RPMI7951 (cell line): Measurements from ENCODE around the gene PRKCA. TPM values are rescaled to one million over a fixed set of nuclear protein-coding genes. Genes with fewer than 3 reads are reported as not detected.
"Not testable (repeated sequence)": the region's sequence is repeated elsewhere in the genome, so short reads cannot be mapped to it uniquely, and the experiment has no call there.

Source experiments
- DNase-seq: peaks from one replicate; pipeline ENCODE4 v3.0.0-alpha.2; 2012; ENCODE audit warnings: low read depth
- total RNA-seq: library from RNA; depleted of rRNA; stranded (reverse); fragments of >200 nt; shearing (Covaris generic); gene quantifications from 2 replicates; pipeline ENCODE4 v1.2.3, GENCODE V29; 2014

The PRKCA gene
- total RNA-seq, 1 experiment from 2014 or later: 11.9 TPM

DNA sequence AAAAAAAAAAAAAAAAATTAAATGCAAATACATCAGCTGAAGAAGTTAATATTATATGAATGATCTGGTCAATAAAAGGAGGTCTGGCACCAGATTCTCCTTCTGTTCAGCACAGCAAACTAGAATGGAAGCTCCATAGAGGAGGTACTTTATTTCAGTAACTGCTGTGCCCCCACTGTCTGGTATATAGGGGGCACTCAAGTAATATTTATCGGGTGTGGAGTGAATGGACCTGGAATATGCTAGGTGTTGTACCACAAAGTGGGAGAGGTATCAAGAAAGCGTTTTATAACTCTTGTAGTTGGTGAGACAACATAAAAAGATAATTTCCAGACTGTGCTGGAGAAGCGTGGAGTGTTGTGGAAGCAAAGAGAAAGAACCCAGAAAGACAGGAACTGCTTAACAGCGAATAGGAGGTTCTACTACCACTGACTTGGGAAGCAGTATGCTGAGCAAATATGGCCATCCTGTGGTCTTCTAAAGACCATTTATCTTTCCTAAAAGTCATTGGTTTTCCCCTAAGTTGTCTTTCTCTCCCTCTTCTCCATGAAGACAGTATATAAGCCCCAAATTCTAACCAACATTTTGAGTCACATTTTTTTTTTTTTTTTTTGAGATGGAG lies 12.2 kb upstream of the PRKCA start:
- no peak for DNase-seq

DNA sequence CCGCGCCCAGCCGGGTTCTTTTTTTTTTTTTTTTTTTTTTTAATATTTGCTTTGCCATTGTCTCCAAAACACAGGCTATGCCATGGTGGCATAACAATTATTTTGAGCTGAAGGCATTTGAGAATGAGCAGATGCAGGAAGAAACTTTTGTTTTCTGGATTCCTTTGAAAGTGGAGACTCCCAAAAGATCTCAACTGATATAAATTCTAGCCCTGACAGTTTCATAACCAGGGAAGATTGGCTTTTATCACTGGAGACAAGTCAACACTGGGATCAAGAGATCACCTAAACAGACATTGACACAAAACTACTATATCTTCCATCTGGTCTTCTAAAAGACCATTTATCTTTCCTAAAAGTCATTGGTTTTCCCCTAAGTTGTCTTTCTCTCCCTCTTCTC lies 10.1 kb upstream of the PRKCA start:
- DNase-seq: no peak

DNA sequence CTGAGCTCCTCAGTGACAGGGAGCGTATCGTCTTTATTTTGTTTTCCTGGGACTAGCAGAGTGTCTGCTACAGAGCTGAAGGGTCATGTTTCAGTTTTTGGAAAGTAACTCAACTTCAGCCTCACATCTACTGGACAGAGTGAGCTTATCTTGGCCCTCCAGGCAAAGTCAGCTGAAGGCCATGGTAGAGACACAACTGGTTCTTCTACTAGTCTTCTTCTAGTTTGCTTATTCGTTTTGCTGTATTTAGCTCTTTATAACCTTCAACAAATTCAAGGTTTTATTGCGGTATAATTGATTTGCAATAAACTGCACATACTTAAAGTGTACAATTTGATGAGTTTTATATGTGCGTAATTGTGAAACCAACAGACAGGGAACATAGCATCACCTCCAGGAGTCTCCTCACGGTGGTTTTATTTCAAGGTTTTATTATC lies 6.1 kb upstream of the PRKCA start:
- DNase-seq: no peak

DNA sequence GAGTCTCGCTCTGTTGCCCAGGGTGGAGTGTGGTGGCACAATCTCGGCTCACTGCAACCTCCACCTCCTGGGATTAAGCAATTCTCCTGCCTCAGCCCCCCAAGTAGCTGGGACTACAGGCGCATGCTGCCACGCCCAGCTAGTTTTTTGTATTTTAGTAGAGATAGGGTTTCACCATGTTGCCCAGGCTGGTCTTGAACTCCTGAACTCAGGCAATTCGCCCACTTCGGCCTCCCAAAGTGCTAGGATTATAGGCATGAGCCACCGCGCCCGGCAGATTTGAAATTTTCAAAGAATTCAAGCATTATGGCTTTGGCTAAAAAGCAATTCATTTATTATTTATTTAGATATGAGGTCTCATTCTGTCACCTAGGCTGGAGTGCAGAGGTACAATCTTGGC lies 5.0 kb upstream of the PRKCA start:
- not testable (repeated sequence) for DNase-seq

DNA sequence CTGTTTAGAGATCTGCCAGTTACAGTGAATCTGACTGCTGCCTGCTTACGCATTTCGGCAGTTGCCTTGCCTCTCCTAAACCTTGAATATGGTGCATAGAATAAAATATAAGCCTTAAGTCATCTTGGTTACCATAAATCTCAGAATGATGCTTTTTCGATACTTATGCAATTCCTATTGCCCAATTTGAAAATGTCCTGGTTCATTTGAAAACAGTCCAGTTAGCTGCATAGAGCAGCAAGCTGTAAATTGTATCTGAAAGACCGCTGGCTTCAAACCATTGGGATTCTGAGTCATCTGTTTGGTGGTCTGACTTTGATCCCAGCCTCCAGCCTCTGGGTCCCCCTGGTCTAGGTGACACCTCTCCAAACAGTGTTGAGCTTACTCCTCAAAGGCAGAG lies 2.7 kb upstream of the PRKCA start:
- no peak for DNase-seq

DNA sequence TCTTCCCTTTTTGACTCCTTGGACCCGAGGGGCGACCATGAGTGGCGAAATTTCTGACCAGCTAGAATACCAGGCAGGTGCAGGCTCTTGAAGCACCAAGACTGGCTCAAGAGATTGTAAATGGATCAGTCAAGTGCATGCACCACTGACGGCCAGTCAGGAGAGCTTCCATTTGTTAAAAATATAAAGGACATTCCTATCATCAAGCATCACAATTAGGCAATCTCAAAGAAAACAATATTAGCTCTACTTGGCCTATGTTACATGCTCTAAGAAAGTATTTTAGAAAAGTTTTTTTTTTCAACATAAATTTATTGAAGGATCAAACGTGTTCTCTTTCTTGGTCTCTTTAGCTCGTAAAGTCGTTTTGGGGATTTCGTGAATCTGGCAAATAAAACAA lies 1.5 kb upstream of the PRKCA start:
- no peak for DNase-seq

DNA sequence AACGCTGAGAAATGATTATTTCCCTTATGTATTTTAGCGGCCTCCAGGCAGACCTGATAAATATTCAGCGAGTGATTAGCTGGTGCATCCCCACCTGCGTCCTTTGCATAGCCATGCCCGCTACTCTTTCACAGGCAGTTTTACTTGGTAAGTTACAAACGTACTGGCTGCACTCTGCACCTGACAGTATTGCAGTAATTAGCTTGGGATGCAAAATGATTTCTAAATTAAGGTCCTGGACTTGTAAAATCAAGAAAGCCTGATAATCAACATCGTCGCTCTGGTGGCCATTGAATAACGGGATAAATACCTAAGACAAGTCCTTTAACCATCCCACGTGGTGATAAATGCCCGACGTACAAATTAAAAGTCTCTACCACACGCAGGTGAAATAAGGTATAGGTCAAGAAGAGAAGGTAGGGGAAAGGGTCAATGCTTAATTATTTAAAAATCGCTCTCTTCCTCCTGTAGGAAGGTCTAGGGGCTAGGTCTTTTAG lies 998 bp upstream of the PRKCA start:
- no peak for DNase-seq

DNA sequence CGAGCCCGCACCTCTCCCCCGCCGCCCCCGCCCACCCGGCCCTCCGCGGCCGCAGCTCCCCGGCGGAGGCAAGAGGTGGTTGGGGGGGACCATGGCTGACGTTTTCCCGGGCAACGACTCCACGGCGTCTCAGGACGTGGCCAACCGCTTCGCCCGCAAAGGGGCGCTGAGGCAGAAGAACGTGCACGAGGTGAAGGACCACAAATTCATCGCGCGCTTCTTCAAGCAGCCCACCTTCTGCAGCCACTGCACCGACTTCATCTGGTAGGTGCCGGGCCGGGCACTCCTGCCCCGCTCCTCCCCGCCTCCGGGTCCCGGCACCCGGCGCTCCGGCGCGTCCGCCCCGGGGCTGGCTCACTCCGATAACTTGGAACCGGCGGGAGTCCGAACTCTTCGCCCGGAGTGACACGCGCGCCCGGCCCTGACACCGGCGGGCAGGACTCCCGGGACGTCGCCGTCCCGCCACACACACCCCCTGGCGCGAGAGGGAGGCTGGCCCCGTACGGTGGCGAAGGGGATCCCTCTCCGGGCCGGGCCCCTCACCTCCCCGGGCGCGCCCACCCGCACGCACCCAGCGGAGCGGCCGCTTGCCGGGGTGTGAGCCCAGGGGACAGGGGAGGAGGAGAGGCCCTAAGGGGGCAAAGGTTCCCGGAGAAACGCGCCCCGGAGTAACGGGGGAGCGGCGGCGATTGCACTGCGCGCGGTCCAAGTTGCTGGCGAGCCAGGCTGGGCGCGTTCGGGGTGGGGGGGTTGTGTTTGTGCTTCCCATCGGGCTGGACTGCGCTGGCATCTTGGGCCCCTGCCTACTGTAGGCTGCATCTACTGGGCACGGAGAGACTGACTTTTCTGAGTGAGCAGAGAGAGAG lies 581 bp downstream of the PRKCA start:
- DNase-seq: peak; percentile 70

DNA sequence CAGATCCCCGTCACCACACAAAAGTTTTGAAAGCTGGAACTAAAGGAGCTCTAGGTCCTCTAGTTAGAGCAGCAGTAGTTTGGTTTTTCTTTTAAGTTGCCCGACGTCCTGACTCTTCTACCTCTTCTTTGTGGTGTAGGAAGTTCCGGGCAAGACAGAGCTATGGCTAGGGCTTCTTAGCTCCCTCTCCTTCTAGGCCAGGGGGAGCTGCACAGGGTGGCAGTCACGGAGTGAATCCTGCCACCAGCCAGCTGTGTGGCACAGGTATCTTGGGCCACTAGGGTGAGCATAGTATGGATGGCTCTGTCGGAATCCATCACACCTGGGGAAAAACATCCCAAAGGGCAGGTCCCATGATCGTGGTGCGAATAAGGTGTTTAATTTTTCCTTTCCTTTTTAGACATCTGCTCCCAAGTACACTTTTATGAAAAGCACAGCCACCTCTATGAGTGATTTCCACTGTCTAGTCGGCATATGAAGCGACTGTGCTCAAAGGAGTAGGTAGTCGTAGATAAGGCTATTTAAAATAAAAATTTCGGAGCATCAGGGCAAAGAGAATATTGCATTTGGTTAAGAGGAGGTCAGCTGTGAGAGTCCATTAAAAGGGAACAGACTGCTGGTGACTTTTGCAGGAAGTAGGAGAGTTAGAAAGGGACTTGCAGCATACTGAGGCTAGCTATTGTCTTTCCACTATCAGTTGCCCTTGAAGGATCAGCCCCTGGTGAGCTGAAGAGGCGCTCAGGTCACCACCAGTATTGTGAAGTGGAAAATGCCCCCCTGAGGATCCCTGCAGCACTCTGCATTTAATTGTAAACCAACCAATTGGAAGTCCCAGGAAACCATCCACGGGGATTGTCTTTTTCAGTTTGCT lies 2.1 kb downstream of the PRKCA start:
- peak; percentile 63 for DNase-seq

DNA sequence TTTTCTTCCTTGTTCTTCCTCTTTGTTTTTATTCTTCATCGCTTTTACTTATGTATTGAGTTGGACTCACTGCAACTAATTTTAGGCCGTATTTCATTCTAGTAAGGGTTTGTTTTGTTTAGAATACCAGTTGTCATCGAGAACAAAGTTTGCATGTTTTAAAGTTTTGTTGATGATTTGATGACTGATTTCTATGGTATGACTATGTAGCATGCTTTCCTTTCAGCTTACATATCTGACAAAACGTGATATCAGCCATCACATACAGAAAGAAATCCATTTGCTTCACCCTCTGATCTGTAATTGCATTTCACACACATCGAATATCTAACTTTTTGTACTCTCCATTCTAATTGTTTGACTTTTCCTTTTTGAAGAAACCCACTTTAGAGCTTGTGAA lies 4.0 kb downstream of the PRKCA start:
- DNase-seq: peak; percentile 11

DNA sequence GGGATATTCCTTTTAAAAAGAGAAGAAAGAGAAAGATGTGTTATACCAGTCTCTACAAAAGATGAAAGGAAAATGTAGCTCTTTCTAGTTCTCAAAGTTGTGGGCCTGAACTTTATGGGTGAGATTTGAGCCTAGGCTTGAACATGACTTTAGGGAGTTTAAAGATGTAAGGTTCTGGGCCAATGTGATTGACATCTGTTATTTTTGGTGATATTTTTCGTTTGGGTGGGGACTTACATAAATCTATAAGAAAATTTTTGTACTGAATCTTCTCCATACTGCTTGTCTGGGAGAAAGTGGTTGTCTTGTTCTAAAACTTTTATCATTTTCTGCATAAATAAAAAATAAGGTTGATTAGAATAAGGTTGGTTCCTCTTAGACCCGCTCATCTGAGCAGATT lies 4.8 kb downstream of the PRKCA start:
- DNase-seq: no peak

DNA sequence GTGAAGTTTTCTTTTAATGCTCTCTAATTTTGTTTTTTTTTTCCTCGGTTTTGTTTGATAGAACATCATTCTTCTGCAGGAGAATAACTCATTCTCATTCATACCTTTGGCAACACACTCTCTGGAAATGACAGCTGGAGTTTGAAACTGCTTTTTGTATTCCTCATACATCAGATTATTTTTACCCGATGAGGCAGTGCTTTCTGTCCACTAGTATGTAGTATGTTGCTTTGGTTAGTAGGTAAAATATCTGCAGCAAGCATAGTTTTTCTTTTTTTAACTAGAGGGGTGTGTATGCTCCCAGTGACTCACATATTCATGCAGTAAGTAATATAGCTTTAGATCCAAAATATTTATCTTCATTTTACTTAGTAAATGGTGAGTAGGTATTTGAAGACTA lies 6.4 kb downstream of the PRKCA start:
- no peak for DNase-seq

DNA sequence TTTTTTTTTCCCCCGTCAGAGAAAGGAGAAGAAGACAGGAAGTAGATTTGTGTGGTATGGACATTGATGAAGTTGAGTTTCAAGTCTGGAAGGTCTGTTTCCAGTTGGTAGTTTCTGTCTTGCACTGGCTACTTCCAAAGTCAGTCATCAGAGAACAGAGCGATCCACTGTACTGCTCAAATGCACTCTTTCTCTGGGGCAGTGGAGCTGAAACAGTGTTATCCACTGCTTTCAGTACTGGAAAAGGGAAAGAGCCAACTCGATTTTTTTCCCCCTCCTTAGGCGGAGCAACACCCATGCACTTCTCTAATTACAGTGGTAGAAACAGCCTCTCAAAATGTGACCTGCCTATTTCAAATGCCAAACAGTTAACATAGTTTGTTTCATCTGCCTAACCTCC lies 7.4 kb downstream of the PRKCA start:
- peak; percentile 26 for DNase-seq

DNA sequence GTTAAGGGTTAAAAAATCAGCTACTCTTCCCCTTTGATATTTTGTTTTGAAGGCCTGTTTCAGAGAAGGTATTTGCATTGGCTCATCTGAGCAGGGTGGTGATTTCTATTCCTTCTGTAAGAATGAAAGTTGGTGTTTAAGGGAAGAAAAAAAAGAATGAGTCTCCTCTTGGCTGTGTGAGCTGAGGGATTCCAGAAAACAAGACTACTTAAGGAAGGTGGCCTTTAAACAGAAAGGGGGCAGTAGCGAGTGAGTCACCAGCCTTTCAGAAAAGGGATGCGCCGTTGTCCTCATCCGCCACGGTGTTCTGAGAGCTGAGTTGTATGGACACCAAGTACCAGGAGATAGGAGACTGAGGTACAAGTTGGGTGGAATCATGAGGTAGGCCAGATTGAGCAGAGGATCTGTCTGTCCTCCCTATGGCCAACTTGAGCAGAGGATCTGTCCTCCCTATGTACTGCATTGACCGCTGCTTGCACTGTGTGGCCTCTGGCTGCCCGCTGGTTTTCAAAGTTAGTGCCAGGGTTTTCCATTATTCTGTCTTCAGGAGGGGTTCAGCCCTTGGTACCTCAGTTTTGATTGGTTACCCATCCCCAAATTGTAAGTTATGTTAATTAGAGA lies 8.2 kb downstream of the PRKCA start:
- no peak for DNase-seq

DNA sequence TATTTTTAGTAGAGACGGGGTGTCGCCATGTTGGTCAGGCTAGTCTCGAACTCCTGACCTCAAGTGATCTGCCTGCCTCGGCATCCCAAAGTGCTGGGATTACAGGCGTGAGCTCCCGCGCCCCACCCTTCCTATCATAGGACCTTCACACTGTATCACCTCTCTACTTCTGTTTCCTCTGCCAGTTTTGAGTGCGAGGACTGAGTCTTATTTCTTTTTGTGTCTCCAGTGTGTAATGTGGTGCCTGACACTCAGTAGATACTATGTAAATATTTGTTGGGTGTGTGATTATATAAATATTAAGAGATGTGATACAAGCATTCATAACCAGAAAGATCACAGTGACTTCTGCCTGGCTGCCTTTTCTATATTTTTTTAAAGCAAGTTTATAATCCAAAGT lies 10.5 kb downstream of the PRKCA start:
- no peak for DNase-seq

DNA sequence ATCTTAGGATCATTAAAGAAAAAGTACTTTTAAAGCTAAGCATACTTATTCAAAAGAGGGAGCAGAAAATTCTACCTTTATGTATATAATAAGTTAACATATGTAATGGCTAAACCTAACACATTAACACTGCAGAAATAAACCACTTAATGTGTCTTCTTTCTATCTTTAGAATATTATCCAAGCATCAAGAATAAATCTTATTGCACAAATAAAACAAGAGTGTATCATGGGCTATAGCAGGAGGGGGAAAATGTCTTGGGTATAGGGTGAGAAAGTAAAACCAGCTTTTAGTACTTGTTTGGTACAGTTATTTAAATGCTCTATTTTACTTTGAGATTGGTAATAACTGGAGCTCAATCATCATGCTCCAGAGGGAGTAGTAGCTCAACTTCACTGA lies 10.9 kb downstream of the PRKCA start:
- no peak for DNase-seq

DNA sequence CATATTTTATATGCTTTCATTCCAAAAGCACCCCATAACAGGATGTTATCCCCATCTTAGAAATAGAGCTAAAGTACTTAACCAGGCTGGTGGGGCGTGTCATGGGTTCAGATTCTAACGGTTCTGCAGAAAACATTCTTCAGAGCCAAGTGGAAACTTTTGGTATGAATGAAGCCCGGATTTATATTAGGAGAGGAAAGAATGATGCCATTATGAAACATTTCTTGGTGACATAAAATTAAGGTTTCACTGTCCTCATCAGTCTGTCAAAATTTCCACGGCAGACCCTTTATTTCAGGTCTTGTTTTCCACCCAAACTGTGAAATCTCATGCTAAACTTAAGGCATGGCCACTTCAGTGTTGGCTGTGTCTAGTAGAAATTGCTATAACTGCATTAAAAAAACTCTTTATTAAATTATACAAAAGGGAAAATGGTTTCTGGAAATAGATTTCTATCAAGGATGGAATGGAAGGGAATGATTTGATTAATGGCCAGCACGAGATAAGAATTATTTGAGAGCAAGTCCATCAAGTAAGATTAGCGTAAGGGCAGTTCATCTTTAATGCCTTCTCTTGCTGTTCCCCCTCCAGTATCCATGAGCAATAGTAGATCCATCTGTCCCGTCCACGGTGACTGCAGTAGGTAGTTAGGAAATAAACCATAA lies 11.7 kb downstream of the PRKCA start:
- no peak for DNase-seq

DNA sequence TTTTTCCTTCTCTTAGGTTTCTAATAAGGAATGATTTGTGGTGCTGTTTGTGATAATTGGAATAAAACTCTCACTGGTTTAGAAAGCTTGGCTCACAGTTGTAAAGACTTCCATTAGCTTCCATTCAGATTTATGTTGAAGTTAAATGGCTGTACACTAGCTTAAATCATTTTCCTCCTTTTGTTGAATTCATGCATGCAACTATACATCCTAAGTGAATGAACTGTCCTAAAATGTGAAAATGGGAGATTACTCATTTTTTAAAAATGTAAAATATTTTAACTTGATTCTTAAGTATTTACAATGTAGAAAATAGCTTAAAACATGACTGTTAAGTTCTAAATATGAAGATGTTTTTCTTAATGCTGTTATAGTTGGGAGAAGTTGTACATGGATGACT lies 15.2 kb downstream of the PRKCA start:
- DNase-seq: no peak

DNA sequence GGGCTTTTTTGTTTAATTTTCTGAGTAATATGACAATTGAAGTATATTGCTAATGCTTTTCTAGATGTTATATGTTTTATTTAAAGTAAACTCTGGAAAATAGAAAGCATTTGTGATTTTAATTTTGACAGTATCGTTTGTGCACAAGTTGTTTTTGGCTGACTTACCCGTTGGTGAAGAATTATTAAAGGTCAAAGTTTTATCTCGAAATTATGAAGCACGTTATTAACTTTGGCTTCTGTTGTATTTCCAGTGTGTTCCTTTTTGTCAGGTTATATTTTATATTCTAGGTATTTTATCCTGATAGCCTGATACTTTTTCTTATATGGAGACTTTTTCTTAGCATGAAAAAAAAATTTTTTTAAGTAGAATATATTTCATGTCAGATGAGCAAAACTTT lies 16.8 kb downstream of the PRKCA start:
- no peak for DNase-seq

DNA sequence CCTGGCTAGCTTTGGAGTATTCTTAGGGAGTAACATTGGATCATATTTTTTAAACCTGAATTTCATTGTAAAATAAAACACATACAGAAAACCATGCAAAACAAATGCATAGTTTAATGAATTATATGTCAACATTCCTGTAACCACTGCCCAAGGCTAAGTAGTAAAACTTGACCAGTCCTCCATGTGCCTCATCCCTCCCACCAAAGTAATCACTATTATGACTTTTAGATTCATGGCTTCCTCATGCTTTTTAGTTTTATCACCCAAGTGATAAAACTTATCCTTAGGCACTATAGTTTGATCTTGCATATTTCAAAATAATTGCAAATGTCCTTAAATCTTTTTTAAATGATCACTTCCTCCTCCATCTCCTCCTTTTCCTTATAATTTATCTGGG lies 20.4 kb downstream of the PRKCA start:
- DNase-seq: no peak

DNA sequence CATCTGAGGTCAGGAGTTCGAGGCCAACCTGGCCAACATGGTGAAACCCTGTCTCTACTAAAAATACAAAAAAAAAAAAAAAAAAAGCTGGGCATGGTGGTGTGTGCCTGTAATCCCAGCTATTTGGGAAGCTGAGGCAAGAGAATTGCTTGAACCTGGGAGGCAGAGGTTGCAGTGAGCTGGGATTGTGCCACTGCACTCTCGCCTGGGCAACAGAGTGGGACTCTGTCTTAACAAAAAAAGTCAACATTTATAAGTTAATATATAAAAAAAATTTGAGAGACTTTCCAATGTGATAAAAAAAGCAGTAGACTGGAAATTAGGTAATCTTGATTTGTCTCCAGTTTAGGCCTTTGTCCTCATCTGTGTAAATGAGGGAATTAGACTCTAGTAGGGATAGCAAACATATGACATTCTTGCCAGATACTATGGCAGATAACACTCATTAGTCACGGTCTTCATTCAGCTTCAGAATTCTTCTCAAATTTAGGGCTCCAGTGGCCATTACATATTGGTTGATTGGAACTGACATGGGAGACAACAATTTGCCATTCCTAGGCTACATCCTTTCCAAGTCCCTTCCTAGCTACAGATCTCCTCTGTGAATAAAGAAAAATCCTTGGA lies 22.1 kb downstream of the PRKCA start:
- DNase-seq: peak; percentile 39
